ENCODE results near the gene SPEF2. TPM values are rescaled to one million over a fixed set of nuclear protein-coding genes. Genes with fewer than 3 reads are reported as not detected.
A peak's percentile ranks its signal among the peaks of the same experiment; 100 is the strongest.

SPEF2 gene
- total RNA-seq, 1 donor from 2014 or later: 3.4 TPM

- Histone ChIP-seq H3K4me2 (ENCODE audit: low read length) (no peak overlapping the region), H2AFZ (ENCODE audit: low read depth, low read length) (no peak overlapping the region), H3K36me3 (ENCODE audit: insufficient read depth, low read length) (no peaks in the 10 kb centered on the region), H4K20me1 (ENCODE audit: insufficient read depth, low read length) (no peaks in the 10 kb centered on the region), H3K9me3 (ENCODE audit: insufficient read depth, low read depth, low read length) (no peaks in the 10 kb centered on the region), H3K4me1 (ENCODE audit: insufficient read depth, low read length) (no peaks in the 10 kb centered on the region), H3K4me3 (ENCODE audit: insufficient read depth, low read depth, low read length) (no peak overlapping the region), H3K9ac (ENCODE audit: low read length) (no peak overlapping the region), H3K27me3 (ENCODE audit: insufficient read depth, low read length) (no peaks in the 10 kb centered on the region), H3K79me2 (ENCODE audit: insufficient read depth, low read length) (no peaks in the 10 kb centered on the region), H3K27ac (ENCODE audit: low read depth, low read length) (no peak overlapping the region)
- Mint-ChIP-seq H3K27me3 (ENCODE audit: low read depth, unreplicated experiment) (peaks cover 4% of the 10 kb centered on the region), H3K4me1 (ENCODE audit: low read depth, unreplicated experiment) (peaks cover 14% of the 10 kb centered on the region), H3K36me3 (ENCODE audit: low read depth, unreplicated experiment) (no peaks in the 10 kb centered on the region), H3K27ac (ENCODE audit: unreplicated experiment) (no peak overlapping the region), H3K9me3 (ENCODE audit: unreplicated experiment) (peaks cover 2% of the 10 kb centered on the region), H3K4me3 (ENCODE audit: unreplicated experiment) (no peak overlapping the region)
- no peak for DNase-seq (ENCODE audit: low read depth)
- peak; percentile 17 for FAIRE-seq
- no peak for TF ChIP-seq EZH2 (IDR thresholded peaks at IDR 0.05; ENCODE audit: insufficient read depth, low read length)
- no peak for TF ChIP-seq CTCF (IDR thresholded peaks at IDR 0.05; ENCODE audit: insufficient read depth, low read depth, low read length)
Observed at GRCh38 chr5:35832762-35833161, 215.1 kb downstream of the SPEF2 start.

- Histone ChIP-seq H3K9me3 (ENCODE audit: insufficient read depth, low read depth, low read length) (no peaks in the 10 kb centered on the region), H3K36me3 (ENCODE audit: insufficient read depth, low read length) (no peaks in the 10 kb centered on the region), H3K4me3 (ENCODE audit: insufficient read depth, low read depth, low read length) (no peak overlapping the region), H2AFZ (ENCODE audit: low read depth, low read length) (no peak overlapping the region), H3K4me1 (ENCODE audit: insufficient read depth, low read length) (no peaks in the 10 kb centered on the region), H3K4me2 (ENCODE audit: low read length) (no peak overlapping the region), H3K79me2 (ENCODE audit: insufficient read depth, low read length) (no peaks in the 10 kb centered on the region), H3K27me3 (ENCODE audit: insufficient read depth, low read length) (no peaks in the 10 kb centered on the region), H3K9ac (ENCODE audit: low read length) (no peak overlapping the region), H4K20me1 (ENCODE audit: insufficient read depth, low read length) (no peaks in the 10 kb centered on the region), H3K27ac (ENCODE audit: low read depth, low read length) (no peak overlapping the region)
- Mint-ChIP-seq H3K36me3 (ENCODE audit: low read depth, unreplicated experiment) (no peaks in the 10 kb centered on the region), H3K4me1 (ENCODE audit: low read depth, unreplicated experiment) (peaks cover 11% of the 10 kb centered on the region), H3K4me3 (ENCODE audit: unreplicated experiment) (no peak overlapping the region), H3K27ac (ENCODE audit: unreplicated experiment) (no peak overlapping the region), H3K9me3 (ENCODE audit: unreplicated experiment) (peaks cover 2% of the 10 kb centered on the region), H3K27me3 (ENCODE audit: low read depth, unreplicated experiment) (peaks cover 4% of the 10 kb centered on the region)
- TF ChIP-seq EZH2 (IDR thresholded peaks at IDR 0.05; ENCODE audit: insufficient read depth, low read length) (no peak), CTCF (IDR thresholded peaks at IDR 0.05; ENCODE audit: insufficient read depth, low read depth, low read length) (no peak)
- FAIRE-seq (no peak), DNase-seq (ENCODE audit: low read depth) (no peak)
Observed at GRCh38 chr5:35833224-35833623, 215.6 kb downstream of the SPEF2 start.

- H3K9me3 Mint-ChIP-seq (ENCODE audit: unreplicated experiment): peaks cover 2% of the 10 kb centered on the region
- Histone ChIP-seq H4K20me1 (ENCODE audit: insufficient read depth, low read length) (no peaks in the 10 kb centered on the region), H3K27me3 (ENCODE audit: insufficient read depth, low read length) (no peaks in the 10 kb centered on the region), H3K4me2 (ENCODE audit: low read length) (no peak overlapping the region), H3K4me3 (ENCODE audit: insufficient read depth, low read depth, low read length) (no peak overlapping the region), H2AFZ (ENCODE audit: low read depth, low read length) (no peak overlapping the region), H3K9me3 (ENCODE audit: insufficient read depth, low read depth, low read length) (no peaks in the 10 kb centered on the region), H3K9ac (ENCODE audit: low read length) (no peak overlapping the region), H3K27ac (ENCODE audit: low read depth, low read length) (no peak overlapping the region), H3K36me3 (ENCODE audit: insufficient read depth, low read length) (no peaks in the 10 kb centered on the region), H3K79me2 (ENCODE audit: insufficient read depth, low read length) (no peaks in the 10 kb centered on the region), H3K4me1 (ENCODE audit: insufficient read depth, low read length) (no peaks in the 10 kb centered on the region)
- no peak for TF ChIP-seq EZH2 (IDR thresholded peaks at IDR 0.05; ENCODE audit: insufficient read depth, low read length)
- DNase-seq (ENCODE audit: low read depth) (no peak), FAIRE-seq (no peak)
- no peaks in the 10 kb centered on the region for H3K27me3 Mint-ChIP-seq (ENCODE audit: low read depth, unreplicated experiment)
- H3K36me3 Mint-ChIP-seq (ENCODE audit: low read depth, unreplicated experiment): no peaks in the 10 kb centered on the region
- H3K27ac Mint-ChIP-seq (ENCODE audit: unreplicated experiment): no peak overlapping the region
- H3K4me1 Mint-ChIP-seq (ENCODE audit: low read depth, unreplicated experiment): peaks cover 10% of the 10 kb centered on the region
- no peak overlapping the region for H3K4me3 Mint-ChIP-seq (ENCODE audit: unreplicated experiment)
Observed at GRCh38 chr5:35835796-35836742, 218.4 kb downstream of the SPEF2 start.

Measured in astrocyte (in vitro differentiated cells and primary cell).